A549 (cell line): Measurements from ENCODE around the gene AGXT.

Experiments used
- CTCF ChIP-seq: fragments of >200 bp; sonication (Bioruptor Twin); formaldehyde crosslinking; IDR thresholded peaks from 3 replicates; pipeline ENCODE4 v1.5.1; 2016
- EHMT2 ChIP-seq: fragments of 200-600 bp; sonication (generic); IDR thresholded peaks from 2 replicates; pipeline ENCODE4 v1.6.1; 2016; ENCODE audit warnings: antibody characterized with exemption, low read depth, mild to moderate bottlenecking, moderate library complexity
- JUN ChIP-seq, 2 experiments: fragments of >200 bp; sonication (Bioruptor Twin); formaldehyde crosslinking; IDR thresholded peaks; 2 replicates in 1 of 2; 3 replicates in 1 of 2; pipeline ENCODE4 v1.6.1; 2016 to 2017
- MAFK ChIP-seq: fragments of 450-650 bp; IDR thresholded peaks from 2 replicates; pipeline ENCODE4 v1.6.1; 2014; ENCODE audit not compliant: partially characterized antibody
- POLR2A ChIP-seq: IDR thresholded peaks from 2 replicates; pipeline ENCODE4 v1.6.1; 2012; ENCODE audit warnings: mild to moderate bottlenecking, low read length

DNA sequence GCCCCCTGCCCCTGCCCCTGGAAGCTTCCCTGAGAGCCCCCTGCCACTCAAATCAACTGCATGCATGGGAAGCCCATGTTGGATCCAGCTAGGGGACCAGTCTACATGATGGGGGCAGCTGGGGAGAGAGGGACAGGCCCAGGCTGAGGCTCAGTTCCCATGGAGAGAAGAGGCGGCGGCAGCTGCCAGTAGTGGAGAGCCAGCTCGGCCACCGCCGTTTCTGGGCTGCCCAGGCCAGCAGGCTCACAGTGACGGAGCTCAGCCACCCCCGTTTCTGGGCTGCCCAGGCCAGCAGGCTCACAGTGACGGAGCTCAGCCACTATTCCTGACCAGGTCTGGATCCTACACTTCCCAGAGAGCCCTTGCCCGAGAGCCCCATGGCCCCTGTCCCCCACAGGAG lies 23.7 kb downstream of the AGXT start:
- TF ChIP-seq POLR2A (no peak), CTCF (no peak), MAFK (no peak), EHMT2 (no peak), JUN (IDR thresholded peaks at IDR 0.05) (no peak)
